Naive thymus-derived CD8-positive, alpha-beta T cell (primary cell): ENCODE results near the gene CHIC1. TPM values are rescaled to one million over a fixed set of nuclear protein-coding genes. Genes with fewer than 3 reads are reported as not detected.
A peak's percentile ranks its signal among the peaks of the same experiment; 100 is the strongest.
"Not testable (repeated sequence)": the region's sequence is repeated elsewhere in the genome, so short reads cannot be mapped to it uniquely, and the experiment has no call there.

Experiments used
- ATAC-seq, 2 donors: fragments of 150-1000 bp; cut with Tn5 transposase in 1 of 2; sonication (Bioruptor Pico), chemical (Tn5 transposase) in 1 of 2; 1 replicate in 1 of 2; 2 replicates in 1 of 2; pipeline ENCODE4 v1.10.0; 2021; ENCODE audit warnings: mild to moderate bottlenecking in 2 of 2, moderate library complexity in 2 of 2
- POLR2A ChIA-PET: fragments of 350-600 bp; sonication (Branson Sonifier 250); formaldehyde crosslinking; loops from one replicate; lab custom pipeline; 2021; ENCODE audit warnings: antibody characterized with exemption; lab: Charles Lee
- DNase-seq, 10 donors: peaks; one replicate each; pipeline versions ENCODE4 v3.0.0 to v3.0.0-alpha.2; 2020 to 2022
- H3K27ac Mint-ChIP-seq, 10 donors: one replicate each; pipeline ENCODE4 v1.8.0; 2020 to 2022; ENCODE audit warnings: mild to moderate bottlenecking in 10 of 10, mixed read lengths in 10 of 10, moderate library complexity in 4 of 10, inconsistent platforms in 1 of 10
- H3K27me3 Mint-ChIP-seq, 5 donors: one replicate each; pipeline ENCODE4 v1.8.0; 2021 to 2022; ENCODE audit warnings: mixed read lengths in 5 of 5
- H3K36me3 Mint-ChIP-seq, 3 donors: one replicate each; pipeline ENCODE4 v1.8.0; 2020 to 2022; ENCODE audit warnings: mixed read lengths in 3 of 3, mild to moderate bottlenecking in 2 of 3, inconsistent platforms in 1 of 3
- H3K4me1 Mint-ChIP-seq, 4 donors: one replicate each; pipeline ENCODE4 v1.8.0; 2021 to 2022; ENCODE audit warnings: mixed read lengths in 4 of 4
- H3K4me3 Mint-ChIP-seq, 10 donors: one replicate each; pipeline ENCODE4 v1.8.0; 2020 to 2022; ENCODE audit warnings: mild to moderate bottlenecking in 10 of 10, mixed read lengths in 10 of 10, moderate library complexity in 6 of 10, inconsistent platforms in 1 of 10
- H3K9me3 Mint-ChIP-seq, 9 donors: one replicate each; pipeline ENCODE4 v1.8.0; 2020 to 2022; ENCODE audit warnings: mixed read lengths in 9 of 9, mild to moderate bottlenecking in 3 of 9, inconsistent platforms in 1 of 9, moderate library complexity in 1 of 9
- polyA plus RNA-seq, 3 donors: library from polyadenylated mRNA; unstranded; fragments of 300-500 nt; fragmentation: Illumina TruSeq; gene quantifications; one replicate each; pipeline ENCODE4 v1.2.3, GENCODE V29; 2021
- total RNA-seq, 8 experiments: library from RNA in 2 of 8; stranded (reverse) in 2 of 8; gene quantifications; one replicate each; pipeline ENCODE4 v1.2.3 and lab custom pipeline; 2021 to 2026

Gene CHIC1
- total and polyA plus RNA-seq, 5 experiments from 2014 or later = 1.7 to 15.2 (median 2.3) TPM

DNA sequence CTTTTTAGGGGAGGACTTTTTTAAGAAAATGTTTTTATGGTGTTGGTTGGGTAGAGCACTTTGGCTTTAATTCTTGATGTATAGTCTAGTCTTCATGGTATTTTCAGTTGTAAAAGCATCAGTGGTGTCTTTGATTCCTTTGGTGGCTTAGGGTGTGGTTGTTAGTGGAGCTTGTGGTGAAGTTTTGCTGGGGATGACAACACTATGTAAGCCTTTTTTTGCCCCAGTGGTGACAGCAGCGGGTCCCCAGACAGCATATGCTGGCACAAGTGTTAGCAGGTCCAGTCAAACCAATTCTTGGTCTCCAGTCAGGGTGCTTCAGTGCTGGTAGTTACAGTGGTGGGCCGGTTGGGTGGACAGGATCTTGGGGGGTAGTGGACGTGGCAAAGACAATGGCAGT lies 52.0 kb downstream of the CHIC1 start:
- H3K4me1 Mint-ChIP-seq = peaks cover 5 to 20% (median 12%) of the 10 kb centered on the region in 4 donors
- peak overlapping the region in 5 of 10 donors; percentile 11 to 50 (median 35) for H3K4me3 Mint-ChIP-seq
- H3K9me3 Mint-ChIP-seq = peaks cover 0 to 45% (median 31%) of the 10 kb centered on the region in 9 donors
- H3K27me3 Mint-ChIP-seq = no peaks in the 10 kb centered on the region
- peaks cover 34 to 51% (median 49%) of the 10 kb centered on the region in 3 donors for H3K36me3 Mint-ChIP-seq
- POLR2A ChIA-PET = no interaction called here
- DNase-seq = peak in 1 of 10 donors; percentile 6
- ATAC-seq = no peak
- H3K27ac Mint-ChIP-seq = no peak overlapping the region

DNA sequence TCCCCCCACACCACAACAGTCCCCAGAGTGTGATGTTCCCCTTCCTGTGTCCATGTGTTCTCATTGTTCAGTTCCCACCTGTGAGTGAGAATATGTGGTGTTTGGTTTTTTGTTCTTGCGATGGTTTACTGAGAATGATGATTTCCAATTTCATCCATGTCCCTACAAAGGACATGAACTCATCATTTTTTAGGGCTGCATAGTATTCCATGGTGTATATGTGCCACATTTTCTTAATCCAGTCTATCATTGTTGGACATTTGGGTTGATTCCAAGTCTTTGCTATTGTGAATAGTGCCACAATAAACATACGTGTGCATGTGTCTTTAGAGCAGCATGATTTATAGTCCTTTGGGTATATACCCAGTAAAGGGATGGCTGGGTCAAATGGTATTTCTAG lies 78.7 kb downstream of the CHIC1 start:
- H3K27ac Mint-ChIP-seq, H3K4me3 Mint-ChIP-seq, DNase-seq, ATAC-seq, H3K27me3 Mint-ChIP-seq, POLR2A ChIA-PET: not testable (repeated sequence)
- peaks cover 0 to 76% (median 9%) of the 10 kb centered on the region in 9 donors for H3K9me3 Mint-ChIP-seq
- peaks cover 2 to 10% (median 6%) of the 10 kb centered on the region in 4 donors for H3K4me1 Mint-ChIP-seq
- H3K36me3 Mint-ChIP-seq = peaks cover 55 to 67% (median 65%) of the 10 kb centered on the region in 3 donors

DNA sequence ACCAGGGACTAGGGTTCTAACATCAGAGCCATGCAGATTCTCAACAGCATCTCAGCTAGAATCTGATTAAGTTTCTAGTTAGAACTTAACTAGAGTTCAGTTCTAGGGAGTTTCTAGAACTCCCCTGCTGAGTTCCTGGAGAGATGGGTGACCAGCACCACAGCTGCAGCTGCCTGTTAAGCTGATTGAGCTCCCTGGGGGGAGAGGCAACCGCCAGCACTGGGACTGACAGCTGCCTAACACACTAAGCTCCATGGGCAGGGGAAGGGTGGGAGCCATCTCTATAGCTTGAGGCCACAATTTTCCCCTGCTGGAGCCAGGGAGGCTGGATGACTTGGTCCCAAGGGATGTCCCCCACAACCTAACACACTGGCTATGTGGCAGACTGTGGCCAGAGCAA lies 84.2 kb downstream of the CHIC1 start:
- Mint-ChIP-seq H3K36me3 (peaks cover 21 to 31% (median 29%) of the 10 kb centered on the region in 3 donors), H3K9me3 (peaks cover 0 to 33% (median 4%) of the 10 kb centered on the region in 9 donors), H3K27ac (no peak overlapping the region), H3K4me3 (no peak overlapping the region), H3K4me1 (no peaks in the 10 kb centered on the region), H3K27me3 (no peaks in the 10 kb centered on the region)
- POLR2A ChIA-PET = no interaction called here
- DNase-seq (no peak), ATAC-seq (no peak)

DNA sequence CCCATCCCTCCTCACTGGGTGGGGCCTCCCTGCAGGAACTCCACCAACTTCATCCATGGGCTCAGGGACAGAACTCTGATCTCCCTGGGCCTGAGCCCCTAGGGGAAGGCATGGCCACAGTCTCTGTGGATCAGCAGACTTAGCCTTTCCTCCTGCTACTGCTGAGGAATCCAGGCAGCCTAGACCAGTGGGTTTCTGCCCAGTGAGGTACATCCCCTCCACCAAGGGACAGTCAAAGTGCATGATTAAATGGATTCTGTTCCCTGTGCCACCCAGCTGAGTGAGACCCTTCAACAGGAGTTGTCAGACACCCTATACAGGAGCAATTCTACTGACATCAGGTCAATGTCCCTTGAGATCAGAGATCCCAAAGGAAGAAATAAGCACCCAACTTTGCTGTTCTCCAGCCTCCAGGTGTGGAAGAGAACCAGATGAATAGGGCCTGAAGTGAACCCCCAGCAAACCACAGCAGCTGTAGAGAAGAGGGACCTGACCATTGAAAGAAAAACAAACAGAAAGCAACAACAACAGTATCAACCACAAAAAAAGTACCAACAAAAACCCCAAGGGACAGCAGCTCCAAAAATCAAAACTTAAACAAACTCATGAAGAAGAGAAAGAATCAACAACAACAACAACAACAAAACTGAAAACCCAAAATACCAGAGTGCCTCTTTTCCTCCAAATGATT lies 84.8 kb downstream of the CHIC1 start:
- Mint-ChIP-seq H3K27me3 (no peaks in the 10 kb centered on the region), H3K4me3 (no peak overlapping the region), H3K9me3 (peaks cover 0 to 37% (median 4%) of the 10 kb centered on the region in 9 donors), H3K4me1 (no peaks in the 10 kb centered on the region), H3K36me3 (peaks cover 21 to 31% (median 29%) of the 10 kb centered on the region in 3 donors), H3K27ac (no peak overlapping the region)
- POLR2A ChIA-PET = no interaction called here
- ATAC-seq = no peak
- DNase-seq = no peak

DNA sequence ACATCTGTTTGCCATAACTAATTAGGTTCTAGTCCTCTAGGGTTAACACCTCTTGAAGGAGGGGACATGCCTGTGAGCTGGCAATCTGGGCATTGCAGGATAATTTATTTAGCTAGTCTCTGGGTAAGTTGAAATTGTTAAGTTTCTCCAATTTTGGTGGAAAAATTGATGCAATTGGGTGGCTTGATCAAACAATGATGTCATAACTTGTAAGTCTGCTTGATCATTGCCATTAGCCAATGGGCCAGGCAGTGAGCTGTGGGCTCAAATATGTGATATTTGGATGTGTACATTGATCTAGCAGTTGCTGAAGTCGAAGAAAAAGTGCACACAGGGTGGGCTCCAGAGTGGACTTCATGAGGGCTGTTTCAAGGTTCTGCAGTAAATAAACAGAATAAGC lies 98.3 kb downstream of the CHIC1 start:
- H3K36me3 Mint-ChIP-seq = peaks cover 15 to 56% (median 26%) of the 10 kb centered on the region in 3 donors
- H3K27ac Mint-ChIP-seq, POLR2A ChIA-PET, DNase-seq, H3K4me1 Mint-ChIP-seq, ATAC-seq, H3K27me3 Mint-ChIP-seq, H3K4me3 Mint-ChIP-seq: not testable (repeated sequence)
- H3K9me3 Mint-ChIP-seq = peaks cover 0 to 69% (median 6%) of the 10 kb centered on the region in 9 donors

DNA sequence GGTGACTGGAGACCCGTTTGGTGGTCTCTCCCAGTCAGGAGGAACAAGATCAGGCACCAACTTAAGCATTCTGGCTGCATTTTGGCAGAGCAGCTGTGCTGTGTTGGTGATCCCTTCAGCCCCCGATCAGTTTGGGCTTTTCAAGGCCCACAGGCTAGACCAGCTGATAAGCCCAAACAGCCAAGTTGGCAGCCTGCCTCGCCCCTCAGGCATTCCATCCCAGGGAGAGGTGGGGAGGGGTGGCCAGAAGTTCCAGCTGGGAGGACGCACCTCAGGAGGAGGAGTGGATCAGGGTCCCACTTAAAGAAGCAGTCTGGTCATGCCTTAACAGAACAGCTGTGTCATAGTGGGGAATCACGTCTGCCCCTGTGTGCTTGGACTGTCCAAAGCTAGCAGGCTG lies 105.8 kb downstream of the CHIC1 start:
- H3K27ac Mint-ChIP-seq = no peak overlapping the region
- H3K4me1 Mint-ChIP-seq = peaks cover 1 to 14% (median 7%) of the 10 kb centered on the region in 4 donors
- no peaks in the 10 kb centered on the region for H3K27me3 Mint-ChIP-seq
- H3K36me3 Mint-ChIP-seq = peaks cover 19 to 43% (median 27%) of the 10 kb centered on the region in 3 donors
- DNase-seq = no peak
- POLR2A ChIA-PET = no interaction called here
- peaks cover 0 to 62% (median 9%) of the 10 kb centered on the region in 9 donors for H3K9me3 Mint-ChIP-seq
- ATAC-seq = no peak
- no peak overlapping the region for H3K4me3 Mint-ChIP-seq

DNA sequence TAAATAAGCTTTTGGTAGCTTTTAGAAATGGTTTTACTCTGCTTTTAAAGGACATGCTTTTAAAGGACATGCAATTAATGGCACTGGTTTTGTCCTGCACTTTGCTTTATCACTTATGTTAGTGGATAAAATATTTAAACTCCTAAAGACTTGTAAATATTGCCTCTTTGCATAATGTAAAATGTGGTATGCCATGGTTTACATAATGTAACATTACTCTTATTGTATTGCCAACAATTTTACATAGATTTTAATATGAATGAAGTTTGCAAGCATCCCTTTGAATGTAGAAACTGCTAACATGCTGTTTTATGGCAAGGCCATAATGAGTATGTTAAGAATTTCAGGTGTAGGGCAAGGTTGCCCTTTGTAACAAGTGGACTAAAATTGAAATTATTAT lies 118.4 kb downstream of the CHIC1 start:
- Mint-ChIP-seq H3K27me3 (no peaks in the 10 kb centered on the region), H3K4me1 (no peaks in the 10 kb centered on the region), H3K36me3 (peaks cover 5 to 42% (median 36%) of the 10 kb centered on the region in 3 donors), H3K27ac (no peak overlapping the region), H3K9me3 (peaks cover 0 to 11% (median 1%) of the 10 kb centered on the region in 9 donors), H3K4me3 (no peak overlapping the region)
- POLR2A ChIA-PET = no interaction called here
- no peak for ATAC-seq
- no peak for DNase-seq

DNA sequence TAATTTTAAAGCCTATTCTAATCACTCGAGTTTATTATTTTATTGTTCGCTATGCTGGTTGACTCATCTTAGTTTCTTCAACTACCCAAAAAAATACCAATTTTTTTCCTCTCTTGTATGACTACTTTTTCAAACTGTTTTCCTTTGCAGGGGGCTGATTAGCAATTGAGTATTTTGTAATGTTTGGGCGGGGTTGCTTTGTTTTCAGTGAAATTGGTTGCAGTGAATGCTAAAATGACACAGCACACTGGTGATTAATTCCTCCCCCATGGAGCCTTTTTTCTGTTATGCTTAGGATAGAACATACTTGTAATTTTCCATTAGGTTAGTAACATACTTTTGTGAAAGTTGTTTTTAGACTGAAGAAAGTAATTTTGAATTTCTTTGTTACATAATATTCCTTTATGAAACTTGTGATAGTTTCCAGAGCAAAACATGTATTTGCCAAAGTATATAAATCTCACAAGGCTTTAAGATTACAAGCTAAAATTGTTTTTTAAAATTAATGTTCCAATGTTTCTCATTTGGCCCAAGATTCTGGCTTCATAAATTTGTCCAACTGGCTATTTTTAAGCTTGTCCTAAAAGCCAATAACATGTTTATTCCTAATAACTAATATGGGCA lies 120.4 kb downstream of the CHIC1 start:
- Mint-ChIP-seq H3K4me3 (no peak overlapping the region), H3K4me1 (no peaks in the 10 kb centered on the region), H3K27ac (no peak overlapping the region), H3K27me3 (no peaks in the 10 kb centered on the region), H3K9me3 (peaks cover 0 to 7% (median 2%) of the 10 kb centered on the region in 9 donors), H3K36me3 (peaks cover 21 to 50% (median 48%) of the 10 kb centered on the region in 3 donors)
- POLR2A ChIA-PET = no interaction called here
- no peak for ATAC-seq
- no peak for DNase-seq

DNA sequence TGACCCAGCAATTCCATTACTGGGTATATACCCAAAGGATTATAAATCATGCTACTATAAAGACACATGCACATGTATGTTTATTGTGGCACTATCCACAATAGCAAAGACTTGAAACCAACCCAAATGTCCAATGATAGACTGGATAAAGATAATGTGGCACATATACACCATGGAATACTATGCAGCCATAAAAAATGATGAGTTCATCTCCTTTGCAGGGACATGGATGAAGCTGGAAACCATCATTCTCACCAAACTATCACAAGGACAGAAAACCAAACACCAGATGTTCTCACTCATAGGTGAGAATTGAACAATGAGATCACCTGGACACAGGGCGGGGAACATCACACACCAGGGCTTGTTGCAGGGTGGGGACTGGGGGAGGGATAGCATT lies 144.0 kb downstream of the CHIC1 start:
- Mint-ChIP-seq H3K27ac (peak overlapping the region in 1 of 10 donors; percentile 48), H3K9me3 (peaks cover 0 to 79% (median 15%) of the 10 kb centered on the region in 9 donors)
- DNase-seq, POLR2A ChIA-PET, ATAC-seq, H3K27me3 Mint-ChIP-seq, H3K4me1 Mint-ChIP-seq, H3K4me3 Mint-ChIP-seq, H3K36me3 Mint-ChIP-seq: not testable (repeated sequence)

DNA sequence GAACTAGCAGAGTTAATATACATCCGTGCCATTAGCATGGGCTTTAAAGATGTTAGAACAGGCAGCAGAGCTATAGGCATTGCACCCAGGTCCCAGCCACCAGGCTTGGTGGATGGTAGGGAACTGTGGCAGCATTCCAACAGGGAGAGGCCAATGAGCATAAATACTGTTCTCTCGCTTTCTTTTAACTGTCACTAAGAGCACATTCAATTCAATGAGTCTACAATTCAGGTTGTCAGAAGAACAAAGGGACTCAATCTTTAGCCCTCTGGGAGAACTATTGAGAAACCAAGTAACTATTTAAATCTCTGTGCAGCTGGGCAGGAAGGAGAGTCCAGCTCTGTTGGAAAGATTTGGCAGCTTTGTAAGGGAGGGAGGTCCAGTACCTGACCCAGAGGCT lies 165.6 kb downstream of the CHIC1 start:
- H3K4me1 Mint-ChIP-seq = no peaks in the 10 kb centered on the region
- peaks cover 0 to 3% (median 0%) of the 10 kb centered on the region in 3 donors for H3K36me3 Mint-ChIP-seq
- DNase-seq (no peak), ATAC-seq (no peak)
- POLR2A ChIA-PET = no interaction called here
- H3K4me3 Mint-ChIP-seq = no peak overlapping the region
- H3K27ac Mint-ChIP-seq = no peak overlapping the region
- H3K9me3 Mint-ChIP-seq = peaks cover 0 to 10% (median 4%) of the 10 kb centered on the region in 9 donors
- peaks cover 0 to 13% (median 0%) of the 10 kb centered on the region in 5 donors for H3K27me3 Mint-ChIP-seq

Other genes with a start within 250 kb of the CHIC1 start
- gene CDX4, start 116.1 kb upstream of the CHIC1 start, total RNA-seq = not detected
- gene CDX4, start 116.1 kb upstream of the CHIC1 start, polyA plus RNA-seq = not detected